ENCODE data around the gene BCL2L11. TPM values are rescaled to one million over a fixed set of nuclear protein-coding genes. Genes with fewer than 3 reads are reported as not detected.

Gene BCL2L11
- total RNA-seq, 1 donor from 2014 or later = 13.8 TPM

DNA sequence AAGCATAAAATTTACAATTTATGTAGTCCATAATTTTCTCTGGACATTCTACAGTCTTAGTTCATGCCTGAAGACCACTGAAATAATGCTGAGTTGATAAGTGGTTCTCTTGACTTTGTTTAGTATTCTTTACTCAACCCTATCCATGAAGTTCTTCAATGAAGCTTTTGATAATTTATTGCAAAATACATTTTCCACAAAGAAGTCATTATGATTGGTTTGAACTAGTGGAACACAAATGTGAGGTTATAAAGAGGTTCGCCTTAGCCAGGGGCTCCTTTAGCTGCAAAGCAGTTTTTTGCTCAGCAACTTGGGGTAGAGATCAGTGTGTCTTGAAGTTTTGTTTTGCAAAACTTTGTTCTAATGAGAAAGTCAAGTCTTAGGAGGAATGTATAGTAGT, 5.9 kb downstream of the BCL2L11 start:
- DNase-seq (ENCODE audit: low read depth) = no peak
- Histone ChIP-seq H3K36me3 (ENCODE audit: control insufficient read depth, insufficient read depth, low read length) (no peaks in the 10 kb centered on the region), H3K27me3 (ENCODE audit: control insufficient read depth, insufficient read depth, low read length) (no peaks in the 10 kb centered on the region), H3K4me3 (ENCODE audit: low read depth, low read length) (no peak overlapping the region)
- TF ChIP-seq, protein P1, sequence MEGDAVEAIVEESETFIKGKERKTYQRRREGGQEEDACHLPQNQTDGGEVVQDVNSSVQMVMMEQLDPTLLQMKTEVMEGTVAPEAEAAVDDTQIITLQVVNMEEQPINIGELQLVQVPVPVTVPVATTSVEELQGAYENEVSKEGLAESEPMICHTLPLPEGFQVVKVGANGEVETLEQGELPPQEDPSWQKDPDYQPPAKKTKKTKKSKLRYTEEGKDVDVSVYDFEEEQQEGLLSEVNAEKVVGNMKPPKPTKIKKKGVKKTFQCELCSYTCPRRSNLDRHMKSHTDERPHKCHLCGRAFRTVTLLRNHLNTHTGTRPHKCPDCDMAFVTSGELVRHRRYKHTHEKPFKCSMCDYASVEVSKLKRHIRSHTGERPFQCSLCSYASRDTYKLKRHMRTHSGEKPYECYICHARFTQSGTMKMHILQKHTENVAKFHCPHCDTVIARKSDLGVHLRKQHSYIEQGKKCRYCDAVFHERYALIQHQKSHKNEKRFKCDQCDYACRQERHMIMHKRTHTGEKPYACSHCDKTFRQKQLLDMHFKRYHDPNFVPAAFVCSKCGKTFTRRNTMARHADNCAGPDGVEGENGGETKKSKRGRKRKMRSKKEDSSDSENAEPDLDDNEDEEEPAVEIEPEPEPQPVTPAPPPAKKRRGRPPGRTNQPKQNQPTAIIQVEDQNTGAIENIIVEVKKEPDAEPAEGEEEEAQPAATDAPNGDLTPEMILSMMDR (IDR thresholded peaks at IDR 0.05; ENCODE audit: insufficient read depth, low read length, poor library complexity, severe bottlenecking) = no peak

- no peaks in the 10 kb centered on the region for H3K36me3 ChIP-seq (ENCODE audit: control insufficient read depth, insufficient read depth, low read length)
- DNase-seq (ENCODE audit: low read depth) = no peak
Observed at GRCh38 chr2:111127351-111127750, 6.6 kb downstream of the BCL2L11 start.

GRCh38 chr2:111128096-111128495, 7.4 kb downstream of the BCL2L11 start:
- TF ChIP-seq, protein P1 (IDR thresholded peaks at IDR 0.05; ENCODE audit: insufficient read depth, low read length, poor library complexity, severe bottlenecking) = no peak
- H3K4me3 ChIP-seq (ENCODE audit: low read depth, low read length) = no peak overlapping the region
- no peak for DNase-seq (ENCODE audit: low read depth)
- H3K27me3 ChIP-seq (ENCODE audit: control insufficient read depth, insufficient read depth, low read length) = no peaks in the 10 kb centered on the region
- H3K36me3 ChIP-seq (ENCODE audit: control insufficient read depth, insufficient read depth, low read length) = no peaks in the 10 kb centered on the region

More at GRCh38 chr2:111127351-111127750, 6.6 kb downstream of the BCL2L11 start:
- Histone ChIP-seq H3K4me3 (ENCODE audit: low read depth, low read length) (no peak overlapping the region), H3K27me3 (ENCODE audit: control insufficient read depth, insufficient read depth, low read length) (no peaks in the 10 kb centered on the region)
- TF ChIP-seq, protein P1 (IDR thresholded peaks at IDR 0.05; ENCODE audit: insufficient read depth, low read length, poor library complexity, severe bottlenecking) = no peak

DNA sequence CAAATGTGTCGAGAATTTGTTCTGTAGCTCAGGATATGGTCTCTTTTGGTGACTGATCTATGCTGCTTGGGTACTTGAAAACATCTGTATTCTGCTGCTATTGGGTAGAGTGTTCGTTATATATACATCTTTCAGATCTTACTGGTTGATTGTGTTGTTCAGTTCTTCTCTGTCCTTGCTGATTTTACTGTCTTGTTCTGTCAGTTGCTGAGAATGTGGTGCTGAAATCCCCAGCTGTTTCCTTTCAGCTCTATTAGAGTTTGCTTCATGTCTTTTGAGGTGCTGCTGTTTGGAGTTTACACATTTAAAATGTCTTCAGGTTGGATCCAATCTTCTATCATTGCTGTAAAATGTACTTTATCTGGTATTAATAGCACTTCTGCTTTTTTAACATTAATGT, 12.9 kb downstream of the BCL2L11 start:
- H3K27me3 ChIP-seq (ENCODE audit: control insufficient read depth, insufficient read depth, low read length) = no peaks in the 10 kb centered on the region
- DNase-seq (ENCODE audit: low read depth) = no peak
- H3K36me3 ChIP-seq (ENCODE audit: control insufficient read depth, insufficient read depth, low read length) = no peaks in the 10 kb centered on the region
- no peak overlapping the region for H3K4me3 ChIP-seq (ENCODE audit: low read depth, low read length)
- TF ChIP-seq, protein P1 (IDR thresholded peaks at IDR 0.05; ENCODE audit: insufficient read depth, low read length, poor library complexity, severe bottlenecking) = no peak

- no peaks in the 10 kb centered on the region for H3K27me3 ChIP-seq (ENCODE audit: control insufficient read depth, insufficient read depth, low read length)
- TF ChIP-seq, protein P1 (IDR thresholded peaks at IDR 0.05; ENCODE audit: insufficient read depth, low read length, poor library complexity, severe bottlenecking) = no peak
- no peak for DNase-seq (ENCODE audit: low read depth)
- no peaks in the 10 kb centered on the region for H3K36me3 ChIP-seq (ENCODE audit: control insufficient read depth, insufficient read depth, low read length)
- H3K4me3 ChIP-seq (ENCODE audit: low read depth, low read length) = no peak overlapping the region
Observed at GRCh38 chr2:111134055-111134454, 13.3 kb downstream of the BCL2L11 start.

DNA sequence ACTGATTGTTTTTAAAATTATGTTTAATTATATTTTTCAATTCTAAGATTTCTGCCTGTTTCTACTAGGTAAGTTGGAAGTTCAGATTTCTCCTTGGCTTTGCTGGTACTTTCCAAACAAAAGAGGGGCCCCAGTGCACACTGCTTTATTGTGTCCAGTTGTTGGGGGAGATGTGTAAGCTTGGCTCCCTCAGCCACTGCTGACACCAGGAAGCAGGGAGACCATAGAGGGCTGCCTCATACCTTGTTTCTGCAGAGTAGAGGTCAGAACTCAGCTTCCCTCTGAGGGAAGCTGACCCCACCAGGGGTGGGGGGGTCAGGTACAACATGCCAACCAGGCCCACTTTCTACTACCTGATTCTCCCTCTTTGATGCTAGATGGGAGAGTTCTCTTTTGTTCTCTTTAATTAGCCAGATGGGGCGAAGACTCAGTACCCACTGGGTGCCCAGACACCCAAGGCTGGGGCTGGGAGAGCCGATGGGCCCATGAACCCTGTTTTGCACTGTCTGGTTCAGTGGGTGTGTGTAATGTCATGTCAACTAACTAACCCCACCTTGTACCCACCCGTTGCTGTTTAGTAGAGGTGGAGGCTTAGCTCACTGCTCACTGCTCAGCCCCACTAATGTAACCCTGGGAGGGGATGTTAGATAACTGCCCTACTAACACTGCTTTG, 14.7 kb downstream of the BCL2L11 start:
- Histone ChIP-seq H3K36me3 (ENCODE audit: control insufficient read depth, insufficient read depth, low read length) (no peaks in the 10 kb centered on the region), H3K4me3 (ENCODE audit: low read depth, low read length) (no peak overlapping the region), H3K27me3 (ENCODE audit: control insufficient read depth, insufficient read depth, low read length) (no peaks in the 10 kb centered on the region)
- DNase-seq (ENCODE audit: low read depth) = no peak
- TF ChIP-seq, protein P1 (IDR thresholded peaks at IDR 0.05; ENCODE audit: insufficient read depth, low read length, poor library complexity, severe bottlenecking) = no peak

Data from kidney epithelial cell (primary cell).